ENCODE results near the gene CTSH. TPM values are rescaled to one million over a fixed set of nuclear protein-coding genes. Genes with fewer than 3 reads are reported as not detected.

CTSH gene
- total RNA-seq, 1 experiment from 2014 or later: 327 TPM

DNA sequence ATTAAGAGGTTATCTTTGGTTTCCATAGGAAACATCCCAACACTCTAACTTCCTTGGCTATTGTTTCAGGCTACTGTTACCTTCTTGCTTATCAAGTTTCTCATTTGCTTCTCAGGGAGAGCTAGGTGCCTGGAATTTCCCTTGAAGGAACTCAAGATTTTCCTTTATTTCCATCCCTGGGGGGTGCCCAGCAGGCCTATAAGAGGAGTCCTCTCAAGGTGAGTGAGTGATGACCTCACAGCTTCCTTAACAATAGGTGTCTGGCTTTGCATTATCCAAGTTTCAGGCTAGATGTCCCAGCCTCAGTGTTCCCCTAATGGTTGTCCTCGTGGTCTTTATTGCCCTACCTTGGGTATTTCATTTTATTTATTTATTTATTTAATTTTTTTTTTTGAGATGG, 12.1 kb upstream of the CTSH start:
- Mint-ChIP-seq H3K27ac (ENCODE audit: unreplicated experiment) (no peak overlapping the region), H3K9me3 (ENCODE audit: low read depth, unreplicated experiment) (no peaks in the 10 kb centered on the region), H3K36me3 (ENCODE audit: insufficient read depth, unreplicated experiment) (no peaks in the 10 kb centered on the region), H3K27me3 (ENCODE audit: unreplicated experiment) (no peaks in the 10 kb centered on the region), H3K4me3 (ENCODE audit: low read depth, unreplicated experiment) (no peak overlapping the region), H3K4me1 (ENCODE audit: low read depth, unreplicated experiment) (peaks cover 31% of the 10 kb centered on the region)
- CTCF ChIA-PET: no interaction called here
- no TSS peak for BruUV-seq (replicated peaks)
- DNase-seq: no peak
- TF ChIP-seq, protein P1, sequence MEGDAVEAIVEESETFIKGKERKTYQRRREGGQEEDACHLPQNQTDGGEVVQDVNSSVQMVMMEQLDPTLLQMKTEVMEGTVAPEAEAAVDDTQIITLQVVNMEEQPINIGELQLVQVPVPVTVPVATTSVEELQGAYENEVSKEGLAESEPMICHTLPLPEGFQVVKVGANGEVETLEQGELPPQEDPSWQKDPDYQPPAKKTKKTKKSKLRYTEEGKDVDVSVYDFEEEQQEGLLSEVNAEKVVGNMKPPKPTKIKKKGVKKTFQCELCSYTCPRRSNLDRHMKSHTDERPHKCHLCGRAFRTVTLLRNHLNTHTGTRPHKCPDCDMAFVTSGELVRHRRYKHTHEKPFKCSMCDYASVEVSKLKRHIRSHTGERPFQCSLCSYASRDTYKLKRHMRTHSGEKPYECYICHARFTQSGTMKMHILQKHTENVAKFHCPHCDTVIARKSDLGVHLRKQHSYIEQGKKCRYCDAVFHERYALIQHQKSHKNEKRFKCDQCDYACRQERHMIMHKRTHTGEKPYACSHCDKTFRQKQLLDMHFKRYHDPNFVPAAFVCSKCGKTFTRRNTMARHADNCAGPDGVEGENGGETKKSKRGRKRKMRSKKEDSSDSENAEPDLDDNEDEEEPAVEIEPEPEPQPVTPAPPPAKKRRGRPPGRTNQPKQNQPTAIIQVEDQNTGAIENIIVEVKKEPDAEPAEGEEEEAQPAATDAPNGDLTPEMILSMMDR (IDR thresholded peaks at IDR 0.05; ENCODE audit: unreplicated experiment): no peak
- intact Hi-C loops (cut with micrococcal nuclease; ENCODE audit: unreplicated experiment): no loop called here

DNA sequence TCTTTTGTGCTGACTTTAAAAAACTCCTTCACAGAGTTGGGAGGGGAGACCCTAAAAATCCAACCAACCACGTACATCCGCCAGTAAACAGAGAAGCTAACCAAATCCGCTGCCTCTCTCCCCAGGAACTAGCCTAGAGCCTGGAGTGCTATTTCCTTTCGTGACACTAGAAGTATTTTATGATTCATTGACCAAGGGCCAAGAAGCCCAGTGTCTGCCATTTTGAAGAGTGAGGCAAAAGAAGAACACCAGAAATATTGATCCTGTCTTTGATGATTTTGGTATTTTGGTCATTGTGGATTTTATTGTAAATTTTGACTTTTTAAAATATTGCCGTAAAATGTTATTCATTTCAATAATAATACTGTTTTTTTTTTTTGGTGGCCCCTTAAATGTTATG, 10.5 kb upstream of the CTSH start:
- Mint-ChIP-seq H3K4me1 (ENCODE audit: low read depth, unreplicated experiment) (peaks cover 46% of the 10 kb centered on the region), H3K27me3 (ENCODE audit: unreplicated experiment) (no peaks in the 10 kb centered on the region), H3K9me3 (ENCODE audit: low read depth, unreplicated experiment) (no peaks in the 10 kb centered on the region), H3K27ac (ENCODE audit: unreplicated experiment) (no peak overlapping the region), H3K36me3 (ENCODE audit: insufficient read depth, unreplicated experiment) (peaks cover 10% of the 10 kb centered on the region), H3K4me3 (ENCODE audit: low read depth, unreplicated experiment) (no peak overlapping the region)
- no peak for DNase-seq
- BruUV-seq (replicated peaks): no TSS peak
- CTCF ChIA-PET: no interaction called here
- TF ChIP-seq, protein P1 (IDR thresholded peaks at IDR 0.05; ENCODE audit: unreplicated experiment): no peak
- intact Hi-C loops (cut with micrococcal nuclease; ENCODE audit: unreplicated experiment): no loop called here

DNA sequence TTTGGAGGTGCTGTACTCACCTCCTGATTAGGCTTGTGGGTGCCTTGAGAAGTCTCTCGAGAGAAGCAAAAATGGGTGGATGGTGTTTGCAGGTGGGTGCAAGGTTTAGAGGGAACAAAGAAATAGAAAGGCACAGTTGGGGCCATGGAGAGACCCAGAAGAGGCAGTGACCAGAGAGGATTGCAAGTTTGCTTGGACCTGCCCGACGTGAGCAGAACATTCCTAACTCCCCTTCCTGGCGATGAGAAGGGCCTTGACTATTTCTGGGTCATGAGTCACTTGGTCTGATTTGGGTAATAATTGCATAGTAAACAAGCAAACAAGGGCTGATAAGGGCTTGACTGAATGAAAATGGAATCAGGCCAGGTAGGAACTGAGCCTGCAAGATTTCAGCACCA, 7.0 kb upstream of the CTSH start:
- Mint-ChIP-seq H3K9me3 (ENCODE audit: low read depth, unreplicated experiment) (no peaks in the 10 kb centered on the region), H3K36me3 (ENCODE audit: insufficient read depth, unreplicated experiment) (peaks cover 20% of the 10 kb centered on the region), H3K4me3 (ENCODE audit: low read depth, unreplicated experiment) (peak overlapping the region; percentile 31), H3K27me3 (ENCODE audit: unreplicated experiment) (no peaks in the 10 kb centered on the region), H3K27ac (ENCODE audit: unreplicated experiment) (peak overlapping the region; percentile 87), H3K4me1 (ENCODE audit: low read depth, unreplicated experiment) (peaks cover 56% of the 10 kb centered on the region)
- CTCF ChIA-PET: interaction anchor here (3.3 kb wide), 1 partner anchor 28 kb away, joined by 14 read pairs; no protein-coding TSS in a partner anchor
- TF ChIP-seq, protein P1 (IDR thresholded peaks at IDR 0.05; ENCODE audit: unreplicated experiment): no peak
- peak; percentile 64 for DNase-seq
- BruUV-seq (replicated peaks): no TSS peak
- intact Hi-C loops (cut with micrococcal nuclease; ENCODE audit: unreplicated experiment): loop anchor here (2.0 kb wide), 1 partner anchor 17 kb away; no protein-coding TSS in a partner anchor

DNA sequence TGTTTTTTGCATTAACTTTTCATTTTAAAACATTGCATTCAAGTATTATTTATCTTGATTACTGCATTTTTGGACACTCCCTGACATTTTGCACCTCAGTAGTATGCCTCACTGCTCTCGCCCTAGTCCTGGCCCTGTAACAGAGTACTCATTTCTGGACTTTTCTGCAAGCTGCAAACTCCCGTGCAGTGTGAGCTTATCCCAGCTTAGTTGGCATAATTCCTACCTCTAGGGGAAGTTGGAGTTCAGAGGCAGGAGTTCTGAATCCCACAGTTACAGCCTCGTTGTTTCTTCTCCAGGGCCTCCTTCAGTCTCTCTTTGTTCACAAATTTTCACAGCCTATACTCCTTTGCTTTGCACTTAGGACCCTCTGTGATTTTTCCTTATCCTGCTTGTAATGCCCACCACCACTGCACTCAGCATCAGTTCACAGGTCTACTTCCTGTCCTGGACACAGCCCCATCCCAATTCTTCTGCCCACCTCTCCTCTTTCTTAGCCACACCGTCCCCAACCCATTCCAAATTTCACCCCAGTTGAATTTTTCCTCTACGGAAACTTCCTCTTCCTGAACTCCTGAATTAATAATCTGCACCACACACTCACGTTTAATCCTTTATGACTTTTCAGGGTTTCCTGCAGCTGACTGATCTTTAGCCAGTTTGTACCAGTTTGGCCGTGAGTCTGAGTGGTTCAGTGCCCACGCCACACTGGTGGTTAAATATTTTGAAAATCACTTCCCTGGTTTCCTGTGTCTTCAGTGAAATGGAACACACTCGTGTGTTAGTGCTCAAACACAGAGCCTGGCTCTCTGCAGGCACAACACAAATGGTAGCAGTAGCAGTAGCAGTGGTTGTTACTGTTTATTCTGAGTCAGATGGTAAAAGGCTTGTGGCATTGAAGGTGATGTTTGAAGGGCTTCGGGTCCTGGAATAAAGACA, 6.3 kb upstream of the CTSH start:
- TF ChIP-seq, protein P1 (IDR thresholded peaks at IDR 0.05; ENCODE audit: unreplicated experiment): no peak
- Mint-ChIP-seq H3K4me3 (ENCODE audit: low read depth, unreplicated experiment) (peak overlapping the region; percentile 31), H3K4me1 (ENCODE audit: low read depth, unreplicated experiment) (peaks cover 56% of the 10 kb centered on the region), H3K9me3 (ENCODE audit: low read depth, unreplicated experiment) (no peaks in the 10 kb centered on the region), H3K27ac (ENCODE audit: unreplicated experiment) (peak overlapping the region; percentile 87), H3K27me3 (ENCODE audit: unreplicated experiment) (no peaks in the 10 kb centered on the region), H3K36me3 (ENCODE audit: insufficient read depth, unreplicated experiment) (peaks cover 20% of the 10 kb centered on the region)
- CTCF ChIA-PET: interaction anchor here (3.3 kb wide), 1 partner anchor 28 kb away, joined by 14 read pairs; no protein-coding TSS in a partner anchor
- no peak for DNase-seq
- intact Hi-C loops (cut with micrococcal nuclease; ENCODE audit: unreplicated experiment): no loop called here
- TSS peak; percentile 52 for BruUV-seq (replicated peaks)

Data from Calu3 (cell line).